HCT116 (cell line): ENCODE results near the gene DCST2. TPM values are rescaled to one million over a fixed set of nuclear protein-coding genes. Genes with fewer than 3 reads are reported as not detected.

Source experiments
- ATAC-seq: fragments of 200-7000 bp; cut with Tn5 transposase; 2 replicates; pipeline ENCODE4 v1.9.1; 2020; ENCODE audit warnings: mild to moderate bottlenecking, moderate library complexity
- BruUV-seq: library from RNA; stranded (reverse); fragments of 400-500 nt; replicated peaks from 2 replicates; lab custom pipeline; 2021; lab: Mats Ljungman, UMichigan
- CTCF ChIA-PET: fragments of 300-600 bp; sonication (Branson Sonifier 250); formaldehyde crosslinking; loops from one replicate; lab custom pipeline; 2021; ENCODE audit warnings: antibody characterized with exemption; lab: Charles Lee
- POLR2A ChIA-PET: fragments of 300-600, 350-600 bp; sonication (Branson Sonifier 250); formaldehyde crosslinking; loops from one replicate; lab custom pipeline; 2021; ENCODE audit warnings: antibody characterized with exemption; lab: Charles Lee
- RAD21 ChIA-PET, 2 experiments: fragments of 300-600 bp; sonication (Branson Sonifier 250); formaldehyde crosslinking; loops; one replicate each; lab custom pipeline; 2023; ENCODE audit warnings: low total read pairs in 2 of 2; ENCODE audit not compliant: uncharacterized antibody in 2 of 2, unreplicated experiment in 2 of 2, low non-redundant PET in 1 of 2; lab: Charles Lee
- DNase-seq: peaks from one replicate; pipeline ENCODE4 v3.0.0-alpha.2; 2010; ENCODE audit warnings: low read depth, low spot score
- H2AFZ ChIP-seq: fragments of 200-600 bp; shearing (Covaris generic), sonication (generic); 2 replicates; pipeline ENCODE4 v1.6.1; 2017; ENCODE audit warnings: low read depth, mixed run types, mixed read lengths, antibody characterized with exemption, low read length; ENCODE audit not compliant: poor library complexity, severe bottlenecking
- H3K27ac ChIP-seq: 2 replicates; pipeline ENCODE4 v1.5.1; 2012; ENCODE audit warnings: low read depth, low read length
- H3K27me3 ChIP-seq: fragments of 200-600 bp; sonication (generic); 2 replicates; pipeline ENCODE4 v1.6.1; 2016; ENCODE audit warnings: mixed run types, low read length, mixed read lengths; ENCODE audit not compliant: insufficient read depth
- H3K36me3 ChIP-seq, 2 experiments: fragments of 200-500 bp in 1 of 2; fragments of 200-600 bp in 1 of 2; sonication (Bioruptor generic) in 1 of 2; sonication (generic) in 1 of 2; 2 replicates each; pipeline versions ENCODE4 v1.5.1 to v1.6.1; 2014 to 2016; ENCODE audit warnings: low read length in 2 of 2, inconsistent platforms in 1 of 2, mixed read lengths in 1 of 2, mixed run types in 1 of 2; ENCODE audit not compliant: insufficient read depth in 2 of 2, control insufficient read depth in 1 of 2
- H3K4me1 ChIP-seq, 2 experiments: fragments of 200-600 bp in 1 of 2; sonication (generic) in 1 of 2; 2 replicates each; pipeline versions ENCODE4 v1.5.1 to v1.6.1; 2012 to 2017; ENCODE audit warnings: low read length in 2 of 2, inconsistent platforms in 1 of 2, mild to moderate bottlenecking in 1 of 2, mixed read lengths in 1 of 2, mixed run types in 1 of 2, moderate library complexity in 1 of 2; ENCODE audit not compliant: insufficient read depth in 2 of 2, control insufficient read depth in 1 of 2
- H3K4me2 ChIP-seq: fragments of 200-600 bp; sonication (generic); 2 replicates; pipeline ENCODE4 v1.6.1; 2017; ENCODE audit warnings: mixed run types, low read length, mixed read lengths
- H3K4me3 ChIP-seq, 2 experiments: fragments of 200-600 bp in 1 of 2; sonication (generic) in 1 of 2; replicated peaks in 1 of 2; 2 replicates each; pipeline ENCODE4 v1.5.1; 2011 to 2016; ENCODE audit warnings: low read length in 2 of 2, control low read depth in 1 of 2, low read depth in 1 of 2, mild to moderate bottlenecking in 1 of 2, mixed read lengths in 1 of 2, mixed run types in 1 of 2
- H3K79me2 ChIP-seq: fragments of 200-600 bp; sonication (generic); 2 replicates; pipeline ENCODE4 v1.6.1; 2017; ENCODE audit warnings: mild to moderate bottlenecking, mixed run types, low read length, moderate library complexity, mixed read lengths; ENCODE audit not compliant: insufficient read depth
- H3K9ac ChIP-seq: fragments of 200-600 bp; sonication (generic); 2 replicates; pipeline ENCODE4 v1.6.1; 2016; ENCODE audit warnings: low read length, mixed read lengths
- H3K9me2 ChIP-seq: fragments of 200-600 bp; sonication (generic), shearing (Covaris generic); 2 replicates; pipeline ENCODE4 v1.6.1; 2017; ENCODE audit warnings: mixed run types, mild to moderate bottlenecking, moderate library complexity; ENCODE audit not compliant: insufficient read depth
- H3K9me3 ChIP-seq, 2 experiments: fragments of 200-500 bp in 1 of 2; fragments of 200-600 bp in 1 of 2; sonication (Bioruptor generic) in 1 of 2; sonication (generic) in 1 of 2; 2 replicates each; pipeline ENCODE4 v1.6.1; 2014 to 2017; ENCODE audit warnings: low read length in 2 of 2, mixed read lengths in 2 of 2, inconsistent platforms in 1 of 2, low read depth in 1 of 2, mild to moderate bottlenecking in 1 of 2, mixed run types in 1 of 2, moderate library complexity in 1 of 2; ENCODE audit not compliant: control insufficient read depth in 1 of 2, insufficient read depth in 1 of 2
- H4K20me1 ChIP-seq: fragments of 200-600 bp; sonication (generic), shearing (Covaris generic); 2 replicates; pipeline ENCODE4 v1.6.1; 2017; ENCODE audit warnings: mixed run types, mild to moderate bottlenecking, moderate library complexity; ENCODE audit not compliant: insufficient read depth
- CBX3 ChIP-seq: IDR thresholded peaks from 2 replicates; pipeline ENCODE4 v1.6.1; 2012; ENCODE audit warnings: low read depth
- EGR1 ChIP-seq: IDR thresholded peaks from 2 replicates; pipeline ENCODE4 v1.6.1; 2012; ENCODE audit warnings: low read depth
- ELF1 ChIP-seq: IDR thresholded peaks from 2 replicates; pipeline ENCODE4 v1.6.1; 2012; ENCODE audit warnings: low read depth, borderline replicate concordance
- EZH2 ChIP-seq: fragments of 200-600 bp; sonication (generic); IDR thresholded peaks from 2 replicates; pipeline ENCODE4 v1.6.1; 2017; ENCODE audit warnings: antibody characterized with exemption, mixed run types
- JUND ChIP-seq: IDR thresholded peaks from 2 replicates; pipeline ENCODE4 v1.6.1; 2012
- MAX ChIP-seq: IDR thresholded peaks from 2 replicates; pipeline ENCODE4 v1.6.1; 2012
- POLR2AphosphoS5 ChIP-seq: IDR thresholded peaks from 2 replicates; pipeline ENCODE4 v1.6.1; 2011; ENCODE audit warnings: mild to moderate bottlenecking, low read depth, low read length, moderate library complexity
- RAD21 ChIP-seq: IDR thresholded peaks from 2 replicates; pipeline ENCODE4 v1.6.1; 2012; ENCODE audit warnings: low read depth, mild to moderate bottlenecking
- REST ChIP-seq: IDR thresholded peaks from 2 replicates; pipeline ENCODE4 v1.6.1; 2012; ENCODE audit warnings: low read depth
- SIN3A ChIP-seq: IDR thresholded peaks from 2 replicates; pipeline ENCODE4 v1.6.1; 2012; ENCODE audit warnings: low read depth
- SRF ChIP-seq: IDR thresholded peaks from 2 replicates; pipeline ENCODE4 v1.6.1; 2012; ENCODE audit warnings: low read depth
- TCF7L2 ChIP-seq: IDR thresholded peaks from 2 replicates; pipeline ENCODE4 v1.7.0; 2011; ENCODE audit warnings: borderline replicate concordance, inconsistent platforms; ENCODE audit not compliant: insufficient read depth, insufficient read length; ENCODE audit errors: extremely low read depth
- YY1 ChIP-seq: IDR thresholded peaks from 2 replicates; pipeline ENCODE4 v1.6.1; 2011; ENCODE audit warnings: low read length, low read depth, moderate library complexity, mild to moderate bottlenecking; ENCODE audit not compliant: insufficient replicate concordance; ENCODE audit errors: extremely low read depth
- ZNF274 ChIP-seq: fragments of 200-500 bp; sonication (Bioruptor generic); IDR thresholded peaks from 2 replicates; pipeline ENCODE4 v1.6.1; 2014; ENCODE audit warnings: mild to moderate bottlenecking, low read depth, low read length, inconsistent platforms
- intact Hi-C: fragments of 100-400 bp; cut with micrococcal nuclease; formaldehyde crosslinking; loops from 2 replicates; pipeline ENCODE4 v1.10.0; 2022
- total RNA-seq: library from RNA; stranded (reverse); gene quantifications from one replicate; pipeline ENCODE4 v1.2.1, GENCODE V29; 2021; ENCODE audit not compliant: unreplicated experiment
- TF ChIP-seq, protein P1 (sequence below), 3 experiments: fragments of 200-600 bp in 1 of 3; sonication (generic) in 1 of 3; IDR thresholded peaks in 2 of 3; conservative IDR thresholded peaks in 1 of 3; 2 replicates each; pipeline ENCODE4 v1.5.1; 2012 to 2017; ENCODE audit warnings: low read depth in 2 of 3, low read length in 2 of 3, antibody characterized with exemption in 1 of 3, borderline replicate concordance in 1 of 3, control low read depth in 1 of 3, mild to moderate bottlenecking in 1 of 3, mixed read lengths in 1 of 3, mixed run types in 1 of 3, moderate library complexity in 1 of 3; ENCODE audit not compliant: insufficient read depth in 1 of 3

DCST2 gene
- total RNA-seq, 1 experiment from 2014 or later, result 2.0 TPM

GRCh38 chr1:155032886-155033285, 695 bp downstream of the DCST2 start:
- Histone ChIP-seq H3K36me3 (no peaks in the 10 kb centered on the region), H3K9me3 (no peaks in the 10 kb centered on the region), H3K9ac (no peak overlapping the region), H4K20me1 (no peaks in the 10 kb centered on the region), H3K79me2 (no peaks in the 10 kb centered on the region), H3K4me1 (peaks cover 0 to under 1% of the 10 kb centered on the region in 2 experiments; a peak in 1 of 4 replicates), H3K4me3 (no peak overlapping the region), H3K9me2 (no peaks in the 10 kb centered on the region), H2AFZ (no peak overlapping the region), H3K4me2 (no peak overlapping the region), H3K27me3 (no peaks in the 10 kb centered on the region), H3K27ac (no peak overlapping the region)
- TF ChIP-seq POLR2AphosphoS5, result no peak
- TF ChIP-seq CBX3, result no peak
- TF ChIP-seq ZNF274, result no peak
- TF ChIP-seq, protein P1, sequence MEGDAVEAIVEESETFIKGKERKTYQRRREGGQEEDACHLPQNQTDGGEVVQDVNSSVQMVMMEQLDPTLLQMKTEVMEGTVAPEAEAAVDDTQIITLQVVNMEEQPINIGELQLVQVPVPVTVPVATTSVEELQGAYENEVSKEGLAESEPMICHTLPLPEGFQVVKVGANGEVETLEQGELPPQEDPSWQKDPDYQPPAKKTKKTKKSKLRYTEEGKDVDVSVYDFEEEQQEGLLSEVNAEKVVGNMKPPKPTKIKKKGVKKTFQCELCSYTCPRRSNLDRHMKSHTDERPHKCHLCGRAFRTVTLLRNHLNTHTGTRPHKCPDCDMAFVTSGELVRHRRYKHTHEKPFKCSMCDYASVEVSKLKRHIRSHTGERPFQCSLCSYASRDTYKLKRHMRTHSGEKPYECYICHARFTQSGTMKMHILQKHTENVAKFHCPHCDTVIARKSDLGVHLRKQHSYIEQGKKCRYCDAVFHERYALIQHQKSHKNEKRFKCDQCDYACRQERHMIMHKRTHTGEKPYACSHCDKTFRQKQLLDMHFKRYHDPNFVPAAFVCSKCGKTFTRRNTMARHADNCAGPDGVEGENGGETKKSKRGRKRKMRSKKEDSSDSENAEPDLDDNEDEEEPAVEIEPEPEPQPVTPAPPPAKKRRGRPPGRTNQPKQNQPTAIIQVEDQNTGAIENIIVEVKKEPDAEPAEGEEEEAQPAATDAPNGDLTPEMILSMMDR (IDR thresholded peaks at IDR 0.05 in 2 of 3, conservative IDR thresholded peaks at IDR 0.05 in 1 of 3; ENCODE audit: borderline replicate concordance in 1 of 3, insufficient read depth in 1 of 3, low read depth in 2 of 3, low read length in 2 of 3), result no peak
- TF ChIP-seq SIN3A, result no peak
- TF ChIP-seq ELF1, result no peak
- TF ChIP-seq MAX, result no peak
- TF ChIP-seq REST, result no peak
- TF ChIP-seq EGR1, result no peak
- TF ChIP-seq SRF, result no peak
- TF ChIP-seq YY1, result no peak
- TF ChIP-seq EZH2, result no peak
- no peak for TF ChIP-seq JUND
- no peak for TF ChIP-seq RAD21
- no peak for TF ChIP-seq TCF7L2
- ChIA-PET RAD21 (no interaction called here), POLR2A (no interaction called here), CTCF (no interaction called here)
- intact Hi-C loops, result no loop called here
- no TSS peak for BruUV-seq
- DNase-seq, result no peak
- ATAC-seq, result no peak
